H1 (cell line): Measurements from ENCODE around the gene SRPX. TPM values are rescaled to one million over a fixed set of nuclear protein-coding genes. Genes with fewer than 3 reads are reported as not detected.

Source experiments
- CTCF ChIA-PET: fragments of 300-600 bp; sonication (Branson Sonifier 250); formaldehyde crosslinking; loops from one replicate; lab custom pipeline; 2021; ENCODE audit not compliant: partially characterized antibody; lab: Charles Lee
- POLR2A ChIA-PET: fragments of 300-600 bp; sonication (Branson Sonifier 250); formaldehyde crosslinking; loops from one replicate; lab custom pipeline; 2021; ENCODE audit warnings: inconsistent platforms; ENCODE audit not compliant: partially characterized antibody; lab: Charles Lee
- DNase-seq, 2 experiments: peaks; one replicate each; pipeline versions ENCODE4 v3.0.0 to v3.0.0-alpha.2; 2010 to 2022; ENCODE audit warnings: low spot score in 2 of 2, low read depth in 1 of 2, mixed read lengths in 1 of 2
- FAIRE-seq: peaks from 2 replicates; lab custom pipeline; 2011; peaks lifted over from hg19 to GRCh38; lab: Jason Lieb, UNC
- H2AFZ ChIP-seq: 2 replicates; pipeline ENCODE4 v1.8.1; 2012; ENCODE audit warnings: low read length, inconsistent platforms
- H2AK5ac ChIP-seq: 2 replicates; pipeline ENCODE4 v1.6.1; 2013; ENCODE audit warnings: low read depth, low read length
- H2BK120ac ChIP-seq: replicated peaks from 2 replicates; pipeline ENCODE3; 2013; ENCODE audit warnings: low read depth, low read length, inconsistent platforms
- H2BK12ac ChIP-seq: 2 replicates; pipeline ENCODE4 v1.6.1; 2013; ENCODE audit warnings: low read depth, low read length
- H2BK15ac ChIP-seq: 2 replicates; pipeline ENCODE4 v1.6.1; 2013; ENCODE audit warnings: low read length
- H2BK20ac ChIP-seq: 2 replicates; pipeline ENCODE4 v1.6.1; 2013; ENCODE audit warnings: low read length
- H2BK5ac ChIP-seq: 2 replicates; pipeline ENCODE4 v1.6.1; 2013; ENCODE audit warnings: low read depth, low read length
- H3K14ac ChIP-seq: 2 replicates; pipeline ENCODE4 v1.6.1; 2013; ENCODE audit warnings: inconsistent platforms; ENCODE audit not compliant: insufficient read length
- H3K18ac ChIP-seq: 2 replicates; pipeline ENCODE4 v1.6.1; 2013; ENCODE audit warnings: low read length; ENCODE audit errors: extremely low read depth
- H3K23ac ChIP-seq: 2 replicates; pipeline ENCODE4 v1.6.1; 2013; ENCODE audit warnings: inconsistent platforms; ENCODE audit not compliant: insufficient read length
- H3K23me2 ChIP-seq: 2 replicates; pipeline ENCODE4 v1.6.1; 2013; ENCODE audit warnings: low read depth, low read length
- H3K27ac ChIP-seq: 2 replicates; pipeline ENCODE4 v1.6.1; 2011; ENCODE audit warnings: low read depth, low read length, inconsistent platforms
- H3K27me3 ChIP-seq, 4 experiments: replicated peaks in 1 of 4; 1 replicate in 1 of 4; 2 replicates in 3 of 4; pipeline versions ENCODE4 v1.6.1 to v1.8.1; 2011 to 2013; ENCODE audit warnings: low read length in 3 of 4, mild to moderate bottlenecking in 3 of 4, inconsistent platforms in 2 of 4, mixed read lengths in 2 of 4, moderate library complexity in 1 of 4; ENCODE audit not compliant: control insufficient read depth in 3 of 4, insufficient read depth in 3 of 4; ENCODE audit errors: extremely low read depth in 1 of 4
- H3K36me3 ChIP-seq, 4 experiments: 2 replicates each; pipeline versions ENCODE4 v1.6.1 to v1.8.1; 2011 to 2013; ENCODE audit warnings: mild to moderate bottlenecking in 4 of 4, low read length in 3 of 4, moderate library complexity in 2 of 4, control low read depth in 1 of 4, inconsistent platforms in 1 of 4; ENCODE audit not compliant: insufficient read depth in 4 of 4, control insufficient read depth in 2 of 4
- H3K4ac ChIP-seq: replicated peaks from 2 replicates; pipeline ENCODE3; 2013; ENCODE audit warnings: low read length, low read depth, mixed read lengths, inconsistent platforms; ENCODE audit not compliant: insufficient read length
- H3K4me1 ChIP-seq, 4 experiments: replicated peaks in 1 of 4; 1 replicate in 1 of 4; 2 replicates in 3 of 4; pipeline versions ENCODE4 v1.6.1 to v1.8.1; 2011 to 2013; ENCODE audit warnings: low read length in 3 of 4, inconsistent platforms in 2 of 4, mixed read lengths in 1 of 4; ENCODE audit not compliant: insufficient read depth in 4 of 4, control insufficient read depth in 3 of 4
- H3K4me2 ChIP-seq, 2 experiments: 2 replicates each; pipeline versions ENCODE4 v1.6.1 to v1.8.1; 2011 to 2013; ENCODE audit warnings: low read depth in 2 of 2, low read length in 2 of 2, control low read depth in 1 of 2, inconsistent platforms in 1 of 2, mild to moderate bottlenecking in 1 of 2; ENCODE audit not compliant: insufficient read depth in 1 of 2
- H3K4me3 ChIP-seq, 4 experiments: fragments of 200-600, 300-600 bp in 1 of 4; sonication (generic), shearing (Covaris generic), sonication (Bioruptor Twin) in 1 of 4; 2 replicates each; pipeline versions ENCODE4 v1.5.1 to v1.8.1; 2011 to 2016; ENCODE audit warnings: low read length in 4 of 4, low read depth in 3 of 4, control low read depth in 2 of 4, inconsistent platforms in 2 of 4, mild to moderate bottlenecking in 2 of 4, mixed read lengths in 1 of 4, moderate library complexity in 1 of 4; ENCODE audit not compliant: insufficient read depth in 2 of 4; ENCODE audit errors: extremely low read depth in 1 of 4
- H3K56ac ChIP-seq: replicated peaks from 2 replicates; pipeline ENCODE3; 2013; ENCODE audit warnings: low read depth, mild to moderate bottlenecking, mixed read lengths, low read length, inconsistent platforms; ENCODE audit not compliant: insufficient read length
- H3K79me1 ChIP-seq: 2 replicates; pipeline ENCODE4 v1.6.1; 2013; ENCODE audit warnings: low read depth, low read length, control low read depth
- H3K79me2 ChIP-seq, 2 experiments: 2 replicates each; pipeline versions ENCODE4 v1.6.1 to v1.8.1; 2012 to 2013; ENCODE audit warnings: low read length in 2 of 2, mild to moderate bottlenecking in 2 of 2, inconsistent platforms in 1 of 2; ENCODE audit not compliant: insufficient read depth in 2 of 2, control insufficient read depth in 1 of 2
- H3K9ac ChIP-seq, 4 experiments: replicated peaks in 1 of 4; 1 replicate in 1 of 4; 2 replicates in 3 of 4; pipeline versions ENCODE4 v1.6.1 to v1.8.1; 2011 to 2013; ENCODE audit warnings: low read depth in 3 of 4, low read length in 3 of 4, control low read depth in 2 of 4, mild to moderate bottlenecking in 2 of 4, moderate library complexity in 2 of 4, inconsistent platforms in 1 of 4; ENCODE audit errors: extremely low read depth in 1 of 4
- H3K9me3 ChIP-seq, 2 experiments: 2 replicates each; pipeline versions ENCODE4 v1.6.1 to v1.8.1; 2012 to 2013; ENCODE audit warnings: mild to moderate bottlenecking in 2 of 2, moderate library complexity in 2 of 2, control low read depth in 1 of 2, inconsistent platforms in 1 of 2, low read depth in 1 of 2, low read length in 1 of 2, mixed read lengths in 1 of 2; ENCODE audit not compliant: insufficient read depth in 2 of 2
- H4K20me1 ChIP-seq, 2 experiments: replicated peaks in 1 of 2; 2 replicates each; pipeline versions ENCODE3 to v1.8.1; 2011 to 2013; ENCODE audit warnings: inconsistent platforms in 2 of 2, low read length in 2 of 2, mild to moderate bottlenecking in 1 of 2; ENCODE audit not compliant: insufficient read depth in 2 of 2, control insufficient read depth in 1 of 2
- H4K5ac ChIP-seq: 2 replicates; pipeline ENCODE4 v1.6.1; 2013; ENCODE audit warnings: low read length, low read depth, mixed read lengths, inconsistent platforms; ENCODE audit not compliant: insufficient read length
- H4K8ac ChIP-seq: 2 replicates; pipeline ENCODE4 v1.8.0; 2013; ENCODE audit warnings: mild to moderate bottlenecking, moderate library complexity, low read length, inconsistent platforms; ENCODE audit not compliant: insufficient read depth; ENCODE audit errors: extremely low read depth
- H4K91ac ChIP-seq: replicated peaks from 2 replicates; pipeline ENCODE3; 2013; ENCODE audit warnings: low read length, mixed read lengths, inconsistent platforms; ENCODE audit not compliant: insufficient read length
- BRCA1 ChIP-seq: IDR thresholded peaks from 2 replicates; pipeline ENCODE4 v1.6.1; 2012; ENCODE audit warnings: low read depth, low read length, improper control_type of control experiment
- CHD2 ChIP-seq: IDR thresholded peaks from 2 replicates; pipeline ENCODE4 v1.6.1; 2012; ENCODE audit warnings: low read length, improper control_type of control experiment
- EGR1 ChIP-seq: IDR thresholded peaks from 2 replicates; pipeline ENCODE4 v1.6.1; 2011; ENCODE audit warnings: low read depth, low read length, borderline replicate concordance
- POLR2A ChIP-seq, 2 experiments: IDR thresholded peaks; 1 replicate in 1 of 2; 2 replicates in 1 of 2; pipeline ENCODE4 v1.6.1; 2011; ENCODE audit warnings: low read depth in 2 of 2, low read length in 2 of 2, mild to moderate bottlenecking in 2 of 2; ENCODE audit errors: control extremely low read depth in 1 of 2
- SP2 ChIP-seq: IDR thresholded peaks from 2 replicates; pipeline ENCODE4 v1.6.1; 2012; ENCODE audit warnings: mild to moderate bottlenecking, low read length, inconsistent platforms
- WGBS, 2 experiments: shearing (Covaris generic) in 1 of 2; methylation state at CpG; one replicate each; pipeline versions ENCODE4 v1.1.6 to v1.1.7; 2013 to 2015; ENCODE audit warnings: low lambda C conversion rate in 2 of 2, mixed read lengths in 2 of 2, inconsistent platforms in 1 of 2, low coverage in 1 of 2, missing lambda C conversion rate in 1 of 2; ENCODE audit not compliant: insufficient replicate concordance in 2 of 2, insufficient coverage in 1 of 2, insufficient read length in 1 of 2; ENCODE audit errors: extremely low coverage in 1 of 2, missing lambda C conversion rate in 1 of 2; 5-methylcytosine and 5-hydroxymethylcytosine counted together
- polyA plus RNA-seq, 7 experiments: library from polyadenylated mRNA; depleted of rRNA in 3 of 7; stranded (reverse) in 5 of 7; unstranded in 2 of 7; fragments of >200 nt in 5 of 7; fragments of 200-250 nt in 2 of 7; gene quantifications; 1 replicate in 5 of 7; 2 replicates in 1 of 7; 4 replicates in 1 of 7; pipeline versions ENCODE4 v1.2.1 to v1.2.3, GENCODE V29; 2011 to 2013; ENCODE audit warnings: missing spikeins in 2 of 7, mixed read lengths in 2 of 7
- total RNA-seq: library from RNA; stranded (reverse); fragmentation: NEBNext Ultra II Directional; extraction: Animal tissue kit (Norgen Biotek cat#: 25700); gene quantifications from 2 replicates; pipeline ENCODE4 v1.2.1, GENCODE V29; 2021

SRPX gene
- total and polyA plus RNA-seq, 2 of the 8 experiments (the other 6 are each of a cell fraction or from before 2014, with no cell fraction given): 7.6 to 10.4 TPM

DNA sequence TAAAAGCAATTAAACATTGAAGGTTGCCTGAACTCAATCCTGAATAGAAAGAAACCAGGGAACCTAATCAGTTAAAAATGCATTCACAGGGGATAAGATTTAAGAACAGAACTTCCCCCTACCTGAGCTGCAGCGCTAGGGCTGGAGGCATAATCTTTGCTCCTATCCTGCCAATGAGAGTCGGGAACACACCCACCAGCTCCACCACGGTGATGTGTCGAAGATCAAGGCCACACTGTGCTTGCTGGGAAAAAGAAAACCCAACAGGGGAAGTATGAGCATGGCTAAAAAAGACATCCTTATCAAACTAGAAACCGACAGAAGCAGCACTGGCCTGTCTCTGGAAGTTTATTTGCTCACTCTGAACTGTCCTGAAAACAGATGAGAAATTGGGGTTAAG lies 66.3 kb downstream of the SRPX start:
- Histone ChIP-seq H3K36me3 (no peaks in the 10 kb centered on the region), H2BK12ac (no peak overlapping the region), H3K9ac (no peak overlapping the region), H2AFZ (no peak overlapping the region), H4K5ac (no peak overlapping the region), H3K23me2 (no peaks in the 10 kb centered on the region), H3K9me3 (no peaks in the 10 kb centered on the region), H3K27ac (no peak overlapping the region), H2BK15ac (no peak overlapping the region), H4K8ac (no peak overlapping the region), H4K91ac (no peak overlapping the region), H3K79me2 (no peaks in the 10 kb centered on the region), H4K20me1 (no peaks in the 10 kb centered on the region), H3K4me2 (no peak overlapping the region), H2BK5ac (no peak overlapping the region), H3K4me3 (no peak overlapping the region), H3K4me1 (no peaks in the 10 kb centered on the region), H3K14ac (no peak overlapping the region), H2BK120ac (no peak overlapping the region), H3K4ac (no peak overlapping the region), H3K23ac (no peak overlapping the region), H3K56ac (no peak overlapping the region), H3K18ac (no peak overlapping the region), H2BK20ac (no peak overlapping the region), H3K79me1 (no peaks in the 10 kb centered on the region), H2AK5ac (no peak overlapping the region), H3K27me3 (no peaks in the 10 kb centered on the region)
- DNase-seq (no peak), FAIRE-seq (no peak)
- ChIA-PET POLR2A (no interaction called here), CTCF (no interaction called here)
- 97% methylated on average over 5 of the region's 5 CpGs; no CpG with 5 or more reads in 1 of the 2 experiments for WGBS, 2 experiments
- TF ChIP-seq BRCA1 (no peak), POLR2A (IDR thresholded peaks at IDR 0.05; ENCODE audit: control extremely low read depth in 1 of 2, low read depth in 2 of 2, low read length in 2 of 2) (no peak), SP2 (no peak), CHD2 (no peak), EGR1 (no peak)
